ENCODE measurements around the gene SS18. TPM values are rescaled to one million over a fixed set of nuclear protein-coding genes. Genes with fewer than 3 reads are reported as not detected.

SS18 gene
- total and polyA plus RNA-seq, 2 of the 13 experiments (the other 11 are each of a cell fraction or from before 2014, with no cell fraction given) = 49.2 to 82.7 TPM

GRCh38 chr18:26046419-26047077 is 43.9 kb downstream of the SS18 start:
- H3K36me3 ChIP-seq (replicated peaks in 1 of 2; ENCODE audit: control insufficient read depth in 1 of 2, insufficient read depth in 2 of 2, low read length in 2 of 2) = peaks cover 5 to 13% of the 10 kb centered on the region in 2 experiments; a peak in 4 of 5 replicates
- POLR2A ChIA-PET = no interaction called here
- H3K79me2 ChIP-seq (ENCODE audit: insufficient read depth, low read length) = no peaks in the 10 kb centered on the region
- H3K9me3 ChIP-seq (ENCODE audit: low read length) = no peaks in the 10 kb centered on the region
- BruUV-seq (replicated peaks) = TSS peak; percentile 29
- FAIRE-seq (no peak), ATAC-seq (no peak), DNase-seq (ENCODE audit: low spot score) (no peak)
- no peaks in the 10 kb centered on the region; the same call in 1 of the 2 replicates for H4K20me1 ChIP-seq (ENCODE audit: insufficient read depth, low read length)
- no peak overlapping the region for H3K9ac ChIP-seq (ENCODE audit: insufficient read depth, low read depth, low read length)
- no peaks in the 10 kb centered on the region for H3K4me1 ChIP-seq (ENCODE audit: insufficient read depth, low read length)
- CTCF ChIA-PET (ENCODE audit: low intra/inter-chr PET ratio, low total read pairs) = no interaction called here
- no peak overlapping the region for H3K27ac ChIP-seq (ENCODE audit: extremely low read length, insufficient read depth, low read length)
- intact Hi-C loops (cut with micrococcal nuclease; ENCODE audit: unreplicated experiment) = no loop called here
- H3K4me2 ChIP-seq (ENCODE audit: low read depth, low read length) = no peak overlapping the region
- H2AFZ ChIP-seq (ENCODE audit: low read length) = no peak overlapping the region
- no peak overlapping the region for H3K4me3 ChIP-seq (replicated peaks in 1 of 3; ENCODE audit: insufficient read depth in 1 of 3, low read depth in 2 of 3, low read length in 3 of 3)
- no peak for TF ChIP-seq FIP1L1 (IDR thresholded peaks at IDR 0.05; ENCODE audit: borderline replicate concordance, insufficient read depth, low read depth, low read length)
- no peak for TF ChIP-seq DPF2 (CRISPR knock-in tag; IDR thresholded peaks at IDR 0.05; ENCODE audit: borderline replicate concordance, low read depth)
- peak; percentile 87 to 89 for TF ChIP-seq MAFK (conservative IDR thresholded peaks at IDR 0.05 in 1 of 2, IDR thresholded peaks at IDR 0.05 in 1 of 2; ENCODE audit: low read length in 2 of 2)
- TF ChIP-seq, protein P1, sequence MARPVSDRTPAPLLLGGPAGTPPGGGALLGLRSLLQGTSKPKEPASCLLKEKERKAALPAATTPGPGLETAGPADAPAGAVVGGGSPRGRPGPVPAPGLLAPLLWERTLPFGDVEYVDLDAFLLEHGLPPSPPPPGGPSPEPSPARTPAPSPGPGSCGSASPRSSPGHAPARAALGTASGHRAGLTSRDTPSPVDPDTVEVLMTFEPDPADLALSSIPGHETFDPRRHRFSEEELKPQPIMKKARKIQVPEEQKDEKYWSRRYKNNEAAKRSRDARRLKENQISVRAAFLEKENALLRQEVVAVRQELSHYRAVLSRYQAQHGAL (CRISPR knock-in tag; IDR thresholded peaks at IDR 0.05; ENCODE audit: not compliant biosample characterization) = no peak
- peak; percentile 88 for TF ChIP-seq MAFF (IDR thresholded peaks at IDR 0.05; ENCODE audit: low read depth, low read length)
- H3K27me3 ChIP-seq (ENCODE audit: control insufficient read depth in 1 of 2, insufficient read depth in 2 of 2, low read length in 2 of 2) = no peaks in the 10 kb centered on the region
- in situ Hi-C loops (cut with HindIII; ENCODE audit: extremely low pct_ligation_motif_present, low pct_unique_long_range_greater_than_20kb) = no loop called here

- no peaks in the 10 kb centered on the region for H3K9me3 ChIP-seq (ENCODE audit: low read length)
- intact Hi-C loops (cut with micrococcal nuclease; ENCODE audit: unreplicated experiment) = no loop called here
- H2AFZ ChIP-seq (ENCODE audit: low read length) = no peak overlapping the region
- H3K36me3 ChIP-seq (replicated peaks in 1 of 2; ENCODE audit: control insufficient read depth in 1 of 2, insufficient read depth in 2 of 2, low read length in 2 of 2) = peaks cover 5 to 8% of the 10 kb centered on the region in 2 experiments; a peak in 4 of 5 replicates
- no peak overlapping the region for H3K4me2 ChIP-seq (ENCODE audit: low read depth, low read length)
- no TSS peak for BruUV-seq (replicated peaks)
- no peaks in the 10 kb centered on the region; the same call in 1 of the 2 replicates for H4K20me1 ChIP-seq (ENCODE audit: insufficient read depth, low read length)
- no peak overlapping the region for H3K27ac ChIP-seq (ENCODE audit: extremely low read length, insufficient read depth, low read length)
- WGBS (ENCODE audit: low lambda C conversion rate) = 98% methylated on average over 3 of the region's 3 CpGs
- ChIA-PET POLR2A (no interaction called here), CTCF (ENCODE audit: low intra/inter-chr PET ratio, low total read pairs) (no interaction called here)
- H3K79me2 ChIP-seq (ENCODE audit: insufficient read depth, low read length) = no peaks in the 10 kb centered on the region
- H3K9ac ChIP-seq (ENCODE audit: insufficient read depth, low read depth, low read length) = no peak overlapping the region
- TF ChIP-seq PLRG1 (conservative IDR thresholded peaks at IDR 0.05) (no peak), MAFK (conservative IDR thresholded peaks at IDR 0.05 in 1 of 2, IDR thresholded peaks at IDR 0.05 in 1 of 2; ENCODE audit: low read length in 2 of 2) (peak; percentile 62 to 64), MAFF (IDR thresholded peaks at IDR 0.05; ENCODE audit: low read depth, low read length) (peak; percentile 49)
- no peaks in the 10 kb centered on the region for H3K4me1 ChIP-seq (ENCODE audit: insufficient read depth, low read length)
- in situ Hi-C loops (cut with HindIII; ENCODE audit: extremely low pct_ligation_motif_present, low pct_unique_long_range_greater_than_20kb) = no loop called here
- no peaks in the 10 kb centered on the region for H3K27me3 ChIP-seq (ENCODE audit: control insufficient read depth in 1 of 2, insufficient read depth in 2 of 2, low read length in 2 of 2)
- no peak for DNase-seq (ENCODE audit: low spot score)
- no peak for ATAC-seq
- FAIRE-seq = no peak
- no peak overlapping the region for H3K4me3 ChIP-seq (replicated peaks in 1 of 3; ENCODE audit: insufficient read depth in 1 of 3, low read depth in 2 of 3, low read length in 3 of 3)
Measured at GRCh38 chr18:26044807-26045206, 45.6 kb downstream of the SS18 start.

Data from HepG2 (cell line).